Measurements from ENCODE around the gene ALS2CL.

ALS2CL gene

DNA sequence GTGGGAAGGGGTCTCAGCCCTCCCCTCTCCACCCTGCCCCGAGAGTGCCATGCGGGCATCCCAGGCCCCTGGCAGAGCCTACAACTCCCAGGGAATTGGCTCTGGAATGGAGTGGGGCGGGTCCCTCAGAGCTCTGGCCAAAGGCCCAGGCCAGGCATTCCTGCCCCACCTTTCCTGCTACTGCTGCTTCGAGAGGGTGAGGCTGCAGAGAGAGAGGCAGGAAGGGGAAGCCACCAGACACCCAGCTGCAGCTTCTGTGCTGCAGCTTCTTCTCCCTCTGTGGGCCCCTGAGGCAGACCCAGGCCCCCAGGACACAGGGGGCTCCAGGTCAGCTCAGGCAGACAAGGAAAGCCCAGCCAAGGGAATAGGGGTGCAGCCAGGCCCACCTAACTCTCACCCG is 2.7 kb downstream of the ALS2CL start:
- TF ChIP-seq, protein P1, sequence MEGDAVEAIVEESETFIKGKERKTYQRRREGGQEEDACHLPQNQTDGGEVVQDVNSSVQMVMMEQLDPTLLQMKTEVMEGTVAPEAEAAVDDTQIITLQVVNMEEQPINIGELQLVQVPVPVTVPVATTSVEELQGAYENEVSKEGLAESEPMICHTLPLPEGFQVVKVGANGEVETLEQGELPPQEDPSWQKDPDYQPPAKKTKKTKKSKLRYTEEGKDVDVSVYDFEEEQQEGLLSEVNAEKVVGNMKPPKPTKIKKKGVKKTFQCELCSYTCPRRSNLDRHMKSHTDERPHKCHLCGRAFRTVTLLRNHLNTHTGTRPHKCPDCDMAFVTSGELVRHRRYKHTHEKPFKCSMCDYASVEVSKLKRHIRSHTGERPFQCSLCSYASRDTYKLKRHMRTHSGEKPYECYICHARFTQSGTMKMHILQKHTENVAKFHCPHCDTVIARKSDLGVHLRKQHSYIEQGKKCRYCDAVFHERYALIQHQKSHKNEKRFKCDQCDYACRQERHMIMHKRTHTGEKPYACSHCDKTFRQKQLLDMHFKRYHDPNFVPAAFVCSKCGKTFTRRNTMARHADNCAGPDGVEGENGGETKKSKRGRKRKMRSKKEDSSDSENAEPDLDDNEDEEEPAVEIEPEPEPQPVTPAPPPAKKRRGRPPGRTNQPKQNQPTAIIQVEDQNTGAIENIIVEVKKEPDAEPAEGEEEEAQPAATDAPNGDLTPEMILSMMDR (IDR thresholded peaks at IDR 0.05; ENCODE audit: extremely low read depth, missing control alignments): no peak
- no peak for DNase-seq (ENCODE audit: low spot score)

DNA sequence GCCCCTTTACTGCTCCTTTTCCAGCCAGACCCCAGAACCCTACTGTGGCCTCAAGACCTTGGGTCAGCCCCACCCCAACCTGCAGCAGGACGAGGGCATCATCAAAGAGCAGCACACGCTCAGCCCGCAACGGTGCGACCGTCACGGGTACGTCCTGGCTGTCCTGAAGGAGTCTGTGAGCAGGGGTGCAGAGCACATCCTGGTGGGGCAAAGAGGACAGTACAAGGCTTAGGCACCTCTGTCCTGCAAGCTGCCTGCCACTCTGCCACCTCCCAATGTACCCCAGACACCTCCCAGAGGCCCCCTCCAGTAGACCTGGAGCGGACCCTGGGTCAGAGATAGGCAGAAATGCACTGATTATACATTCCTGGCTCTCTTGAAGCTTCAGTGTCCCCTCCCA is 8.0 kb downstream of the ALS2CL start:
- DNase-seq (ENCODE audit: low spot score): no peak
- TF ChIP-seq, protein P1 (IDR thresholded peaks at IDR 0.05; ENCODE audit: extremely low read depth, missing control alignments): no peak

DNA sequence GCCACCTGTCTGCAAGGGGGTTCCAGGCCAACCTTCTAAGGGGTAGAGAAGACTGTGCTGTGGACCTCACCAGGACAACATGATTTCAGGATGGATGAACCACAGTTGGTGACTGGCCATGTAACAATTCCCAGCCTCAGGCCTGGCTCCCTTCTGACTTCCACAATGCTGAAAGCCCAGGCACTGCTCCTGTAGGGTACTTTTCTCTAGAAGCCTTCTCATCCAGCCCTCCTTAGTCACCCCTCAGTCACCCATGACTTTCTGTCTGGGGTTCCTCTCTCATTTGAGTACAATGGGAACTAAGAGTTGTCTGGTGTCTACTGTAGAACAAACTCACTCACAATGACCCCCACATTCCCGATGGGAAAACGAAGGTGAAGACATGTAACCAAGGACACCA is 8.6 kb downstream of the ALS2CL start:
- DNase-seq (ENCODE audit: low spot score): no peak
- TF ChIP-seq, protein P1 (IDR thresholded peaks at IDR 0.05; ENCODE audit: extremely low read depth, missing control alignments): no peak

DNA sequence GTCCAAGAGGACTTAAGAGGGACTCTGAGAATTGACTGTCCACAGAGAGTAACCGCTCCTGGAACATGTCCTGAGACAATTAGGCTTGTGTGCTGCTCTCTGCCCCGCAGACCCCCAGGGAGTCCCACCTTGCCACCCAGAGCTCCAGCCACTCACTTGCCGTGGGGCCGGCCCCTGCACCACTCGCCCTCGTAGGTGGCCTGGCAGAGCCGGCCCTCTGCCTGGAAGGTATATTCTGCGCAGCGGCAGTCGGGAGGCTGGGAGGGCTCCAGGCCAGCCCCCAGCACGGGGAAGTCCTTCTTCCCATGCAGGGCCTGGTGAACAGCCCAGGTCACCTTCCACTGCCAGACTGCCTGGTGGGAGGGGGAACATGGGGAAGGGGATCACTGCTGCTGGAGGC is 10.5 kb downstream of the ALS2CL start:
- DNase-seq (ENCODE audit: low spot score): no peak
- TF ChIP-seq, protein P1 (IDR thresholded peaks at IDR 0.05; ENCODE audit: extremely low read depth, missing control alignments): no peak

DNA sequence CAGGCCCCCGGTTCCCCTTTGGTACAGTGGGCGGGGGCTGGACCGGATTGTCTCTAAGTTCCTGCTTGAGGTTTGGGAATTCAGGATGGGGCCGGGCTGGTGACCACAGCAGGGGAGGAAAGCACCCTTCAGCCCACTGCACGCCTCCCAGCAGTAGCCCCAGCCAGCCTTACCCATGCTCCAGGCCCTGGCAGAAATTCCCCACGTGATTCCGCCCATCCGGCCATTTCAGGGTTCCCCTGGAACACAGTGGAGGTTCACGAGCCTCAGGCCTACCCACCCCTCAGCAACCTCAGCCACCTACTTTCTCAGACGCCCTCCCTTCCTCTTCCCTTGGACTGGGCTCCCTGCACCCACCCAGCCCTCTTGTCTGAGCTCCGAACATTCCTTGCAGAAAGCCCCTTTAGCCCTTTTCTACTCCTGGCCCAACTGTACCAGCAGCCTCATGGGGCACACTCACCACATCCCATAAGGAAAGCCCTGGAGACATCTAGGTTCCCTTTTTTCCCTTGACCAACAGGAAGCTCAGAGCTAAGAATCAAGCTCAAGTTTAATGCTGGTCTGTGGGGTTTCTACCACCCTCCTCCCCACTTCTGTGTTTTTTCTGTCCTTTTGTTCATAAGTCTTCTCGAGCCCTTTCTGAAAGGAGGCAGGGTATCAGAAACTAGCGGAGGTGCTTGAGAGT is 11.5 kb downstream of the ALS2CL start:
- TF ChIP-seq, protein P1 (IDR thresholded peaks at IDR 0.05; ENCODE audit: extremely low read depth, missing control alignments): no peak
- no peak for DNase-seq (ENCODE audit: low spot score)

DNA sequence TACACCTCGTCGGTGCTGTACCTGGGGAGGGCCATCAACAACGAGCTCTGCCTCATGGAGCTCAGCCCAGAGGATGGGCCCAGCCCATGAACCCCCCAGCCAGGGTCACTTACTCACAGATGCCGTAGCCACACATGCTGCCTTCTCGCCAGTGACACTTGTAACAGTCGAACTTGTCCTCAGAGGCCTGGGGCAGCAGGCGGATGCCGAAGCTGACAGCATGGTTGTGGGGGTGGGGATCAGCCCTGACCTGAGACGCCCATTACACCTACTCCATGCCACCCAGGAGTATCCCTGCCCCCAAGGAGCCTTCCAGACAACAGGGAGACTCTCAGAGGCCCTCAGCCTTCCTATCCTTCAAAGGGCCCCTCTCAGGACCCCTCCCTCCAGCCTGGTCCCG is 12.1 kb downstream of the ALS2CL start:
- TF ChIP-seq, protein P1 (IDR thresholded peaks at IDR 0.05; ENCODE audit: extremely low read depth, missing control alignments): no peak
- no peak for DNase-seq (ENCODE audit: low spot score)

DNA sequence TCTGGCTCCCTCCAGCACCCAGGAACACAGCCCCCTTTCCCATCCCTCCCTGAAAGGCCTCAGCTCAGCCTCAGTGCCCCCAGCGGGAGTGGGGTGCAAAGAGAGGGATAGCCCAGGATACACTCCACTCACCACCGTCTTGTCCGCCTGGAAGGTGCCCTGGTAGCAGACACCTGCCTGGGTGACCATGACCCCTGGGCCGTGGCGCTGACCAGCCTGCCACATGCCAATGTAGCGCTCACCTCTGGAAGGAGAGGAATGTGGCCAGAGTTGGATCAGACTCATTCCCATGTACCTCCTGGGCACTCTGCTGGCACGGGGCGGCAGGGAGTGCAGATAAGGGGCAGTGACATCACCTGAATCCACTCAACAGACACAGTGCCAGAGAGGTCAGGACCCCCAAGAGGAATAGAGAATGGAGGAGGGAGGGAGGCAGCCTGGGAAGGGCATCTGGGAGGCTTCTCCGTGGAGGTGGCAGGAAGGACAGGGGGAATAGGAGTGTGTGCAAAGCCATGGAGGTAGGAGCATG is 13.1 kb downstream of the ALS2CL start:
- DNase-seq (ENCODE audit: low spot score): no peak
- TF ChIP-seq, protein P1 (IDR thresholded peaks at IDR 0.05; ENCODE audit: extremely low read depth, missing control alignments): no peak

All from GM20000 (cell line).